GM18499 (cell line): ENCODE results near the gene ROBO3.
A peak's percentile ranks its signal among the peaks of the same experiment; 100 is the strongest.

Source experiments
- ATAC-seq: cut with Tn5 transposase; IDR thresholded peaks from one replicate; pipeline ENCODE4 v1.9.1; 2021; ENCODE audit warnings: moderate number of reproducible peaks; ENCODE audit not compliant: insufficient read depth, unreplicated experiment

The ROBO3 gene

GRCh38 chr11:124875943-124876817 is 10.9 kb downstream of the ROBO3 start:
- peak; percentile 53 for ATAC-seq

- no peak for ATAC-seq
These were observed 11.8 kb downstream of the ROBO3 start for GRCh38 chr11:124876818-124877630.

- no peak for ATAC-seq
These were observed 12.3 kb downstream of the ROBO3 start for GRCh38 chr11:124877631-124877909.

- ATAC-seq = no peak
These were observed 12.9 kb downstream of the ROBO3 start for GRCh38 chr11:124877910-124878758.

GRCh38 chr11:124878759-124879492 is 13.7 kb downstream of the ROBO3 start:
- no peak for ATAC-seq

- no peak for ATAC-seq
These were observed 14.5 kb downstream of the ROBO3 start for GRCh38 chr11:124879493-124880289.

- ATAC-seq = no peak
These were observed 15.0 kb downstream of the ROBO3 start for GRCh38 chr11:124880290-124880611.

- ATAC-seq = no peak
These were observed 15.7 kb downstream of the ROBO3 start for GRCh38 chr11:124880958-124881357.

- no peak for ATAC-seq
These were observed 17.3 kb downstream of the ROBO3 start for GRCh38 chr11:124882339-124883071.

GRCh38 chr11:124884340-124884739 is 19.1 kb downstream of the ROBO3 start:
- ATAC-seq = no peak

GRCh38 chr11:124884869-124885479 is 19.7 kb downstream of the ROBO3 start:
- no peak for ATAC-seq

- no peak for ATAC-seq
These were observed 21.2 kb downstream of the ROBO3 start for GRCh38 chr11:124886476-124886875.

GRCh38 chr11:124886978-124887666 is 21.9 kb downstream of the ROBO3 start:
- no peak for ATAC-seq

- ATAC-seq = no peak
These were observed 22.4 kb downstream of the ROBO3 start for GRCh38 chr11:124887667-124888013.

GRCh38 chr11:124889191-124890091 is 24.2 kb downstream of the ROBO3 start:
- no peak for ATAC-seq

- no peak for ATAC-seq
These were observed 24.9 kb downstream of the ROBO3 start for GRCh38 chr11:124890151-124890550.
